Measurements from ENCODE around the gene SLC7A6.
A peak's percentile ranks its signal among the peaks of the same experiment; 100 is the strongest.
"Not testable (repeated sequence)": the region's sequence is repeated elsewhere in the genome, so short reads cannot be mapped to it uniquely, and the experiment has no call there.

Gene SLC7A6

GRCh38 chr16:68284847-68285246, 20.5 kb downstream of the SLC7A6 start:
- no peak for DNase-seq

- DNase-seq = no peak
Observed at GRCh38 chr16:68285683-68286082, 21.4 kb downstream of the SLC7A6 start.

GRCh38 chr16:68286153-68287074, 22.1 kb downstream of the SLC7A6 start:
- no peak for DNase-seq

GRCh38 chr16:68287276-68288251, 23.2 kb downstream of the SLC7A6 start:
- no peak for DNase-seq

GRCh38 chr16:68288252-68288650, 23.9 kb downstream of the SLC7A6 start:
- no peak for DNase-seq

GRCh38 chr16:68288796-68289195, 24.5 kb downstream of the SLC7A6 start:
- DNase-seq = not testable (repeated sequence)

- no peak for DNase-seq
Observed at GRCh38 chr16:68289202-68289601, 24.9 kb downstream of the SLC7A6 start.

GRCh38 chr16:68289621-68290329, 25.4 kb downstream of the SLC7A6 start:
- no peak for DNase-seq

GRCh38 chr16:68290450-68290849, 26.1 kb downstream of the SLC7A6 start:
- no peak for DNase-seq

- DNase-seq = no peak
Observed at GRCh38 chr16:68291227-68291626, 26.9 kb downstream of the SLC7A6 start.

- DNase-seq = no peak
Observed at GRCh38 chr16:68292425-68292824, 28.1 kb downstream of the SLC7A6 start.

- no peak for DNase-seq
Observed at GRCh38 chr16:68296291-68296690, 32.0 kb downstream of the SLC7A6 start.

- no peak for DNase-seq
Observed at GRCh38 chr16:68296693-68297092, 32.4 kb downstream of the SLC7A6 start.

GRCh38 chr16:68297908-68298307, 33.6 kb downstream of the SLC7A6 start:
- no peak for DNase-seq

- DNase-seq = no peak
Observed at GRCh38 chr16:68298312-68298711, 34.0 kb downstream of the SLC7A6 start.

GRCh38 chr16:68298907-68299561, 34.7 kb downstream of the SLC7A6 start:
- no peak for DNase-seq

- DNase-seq = no peak
Observed at GRCh38 chr16:68299571-68300453, 35.5 kb downstream of the SLC7A6 start.

- no peak for DNase-seq
Observed at GRCh38 chr16:68300734-68301459, 36.6 kb downstream of the SLC7A6 start.

GRCh38 chr16:68306633-68307032, 42.3 kb downstream of the SLC7A6 start:
- no peak for DNase-seq

GRCh38 chr16:68309799-68310198, 45.5 kb downstream of the SLC7A6 start:
- no peak for DNase-seq

GRCh38 chr16:68310437-68310773, 46.1 kb downstream of the SLC7A6 start:
- DNase-seq = peak; percentile 39

Measured in left hindlimb (tissue), 1 donor.